Measurements from ENCODE around the gene BLMH.
A peak's percentile ranks its signal among the peaks of the same experiment; 100 is the strongest.

BLMH gene

DNA sequence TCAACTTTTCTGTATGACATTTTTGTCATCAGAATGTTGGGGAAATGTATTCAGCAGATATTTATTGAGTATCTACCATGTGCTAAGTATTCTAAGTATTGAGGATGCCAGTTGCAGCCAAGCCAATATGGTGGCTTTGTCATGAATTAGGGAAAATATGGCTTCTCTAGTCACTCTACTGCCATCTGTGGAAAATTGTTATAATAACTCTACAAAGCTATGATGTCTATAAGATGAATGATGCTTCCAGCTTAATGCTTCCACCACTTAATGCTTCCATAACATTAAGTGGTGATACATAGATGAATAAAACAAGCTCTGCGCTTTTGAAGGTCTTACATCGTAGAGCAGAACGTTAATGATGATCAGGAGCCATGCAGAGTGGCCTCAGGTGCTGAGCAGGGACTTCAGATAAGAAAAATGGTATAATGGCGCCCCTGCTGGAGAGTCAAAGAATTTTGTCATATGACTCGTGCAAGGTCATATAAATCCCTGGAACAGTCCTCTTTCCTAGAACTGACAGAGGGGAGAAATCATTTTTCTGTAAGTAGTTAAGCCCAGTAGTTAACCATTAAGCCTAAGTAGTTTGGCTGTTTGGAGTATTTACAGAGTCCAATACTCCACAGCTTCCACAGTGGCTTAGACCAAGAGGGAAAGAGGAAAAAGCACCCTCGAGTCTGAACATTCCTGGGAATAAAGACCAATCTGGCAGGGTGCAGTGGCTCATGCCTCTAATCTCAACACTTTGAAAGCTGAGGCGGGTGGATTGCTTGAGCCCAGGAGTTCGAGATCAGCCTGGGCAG, 44.8 kb upstream of the BLMH start:
- TF ChIP-seq, protein P1, sequence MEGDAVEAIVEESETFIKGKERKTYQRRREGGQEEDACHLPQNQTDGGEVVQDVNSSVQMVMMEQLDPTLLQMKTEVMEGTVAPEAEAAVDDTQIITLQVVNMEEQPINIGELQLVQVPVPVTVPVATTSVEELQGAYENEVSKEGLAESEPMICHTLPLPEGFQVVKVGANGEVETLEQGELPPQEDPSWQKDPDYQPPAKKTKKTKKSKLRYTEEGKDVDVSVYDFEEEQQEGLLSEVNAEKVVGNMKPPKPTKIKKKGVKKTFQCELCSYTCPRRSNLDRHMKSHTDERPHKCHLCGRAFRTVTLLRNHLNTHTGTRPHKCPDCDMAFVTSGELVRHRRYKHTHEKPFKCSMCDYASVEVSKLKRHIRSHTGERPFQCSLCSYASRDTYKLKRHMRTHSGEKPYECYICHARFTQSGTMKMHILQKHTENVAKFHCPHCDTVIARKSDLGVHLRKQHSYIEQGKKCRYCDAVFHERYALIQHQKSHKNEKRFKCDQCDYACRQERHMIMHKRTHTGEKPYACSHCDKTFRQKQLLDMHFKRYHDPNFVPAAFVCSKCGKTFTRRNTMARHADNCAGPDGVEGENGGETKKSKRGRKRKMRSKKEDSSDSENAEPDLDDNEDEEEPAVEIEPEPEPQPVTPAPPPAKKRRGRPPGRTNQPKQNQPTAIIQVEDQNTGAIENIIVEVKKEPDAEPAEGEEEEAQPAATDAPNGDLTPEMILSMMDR (conservative IDR thresholded peaks at IDR 0.05; ENCODE audit: low read depth, low read length): peak; percentile 99
- H3K4me1 ChIP-seq (ENCODE audit: low read depth, poor library complexity, severe bottlenecking): peaks cover 50% of the 10 kb centered on the region
- no peaks in the 10 kb centered on the region for H3K36me3 ChIP-seq (ENCODE audit: insufficient read depth)
- no peak overlapping the region for H3K4me3 ChIP-seq (IDR thresholded peaks at IDR 0.05; ENCODE audit: insufficient read depth, low read depth, low read length)
- H3K9ac ChIP-seq: no peak overlapping the region
- H3K79me2 ChIP-seq (ENCODE audit: insufficient read depth, low read depth): no peaks in the 10 kb centered on the region
- peak overlapping the region; percentile 29; the same call in 1 of the 2 replicates for H2AFZ ChIP-seq (ENCODE audit: low read depth)
- H3K4me2 ChIP-seq: peak overlapping the region; percentile 13
- H3K27ac ChIP-seq: no peak overlapping the region
- no peaks in the 10 kb centered on the region for H3K27me3 ChIP-seq (ENCODE audit: insufficient read depth, low read depth)
- H4K20me1 ChIP-seq (ENCODE audit: insufficient read depth): no peaks in the 10 kb centered on the region

DNA sequence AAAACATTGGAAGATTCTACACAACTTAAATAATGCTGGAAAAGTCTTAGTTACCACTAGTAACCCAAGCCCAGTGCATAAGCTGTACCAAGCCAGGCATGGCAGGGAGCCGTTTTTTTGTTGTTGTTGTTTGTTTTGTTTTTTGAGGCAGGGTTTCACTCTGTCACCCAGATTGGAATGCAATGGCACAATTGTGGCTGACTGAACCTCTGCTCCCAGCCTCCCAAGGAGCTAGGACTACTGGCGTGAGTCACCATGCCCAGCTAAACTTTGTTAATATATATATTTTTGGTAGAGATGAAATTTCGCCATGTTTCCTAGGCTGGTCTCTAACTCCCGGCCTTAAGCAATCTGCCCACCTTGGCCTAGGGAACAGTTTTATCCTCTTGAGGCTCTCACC, 42.7 kb upstream of the BLMH start:
- H2AFZ ChIP-seq (ENCODE audit: low read depth): no peak overlapping the region
- peaks cover 54% of the 10 kb centered on the region for H3K4me1 ChIP-seq (ENCODE audit: low read depth, poor library complexity, severe bottlenecking)
- H3K4me2 ChIP-seq: no peak overlapping the region

GRCh38 chr17:30333503-30334360, 42.0 kb upstream of the BLMH start, which contains the start of gene TMIGD1:
Gene TMIGD1, minus strand, starts transcription at chr17:30334057. Its CDS starts 1,924 bp downstream, at chr17:30332133.
- H3K4me3 ChIP-seq (IDR thresholded peaks at IDR 0.05; ENCODE audit: insufficient read depth, low read depth, low read length): no peak within 1 kb of the TSS
- H3K4me1 ChIP-seq (ENCODE audit: low read depth, poor library complexity, severe bottlenecking): peaks cover 54% of the 10 kb centered on the region
- no peaks in the 10 kb centered on the region for H3K36me3 ChIP-seq (ENCODE audit: insufficient read depth)
- no peak within 1 kb of the TSS for H3K27ac ChIP-seq
- no peaks in the 10 kb centered on the region for H3K27me3 ChIP-seq (ENCODE audit: insufficient read depth, low read depth)
- no peaks in the 10 kb centered on the region for H3K79me2 ChIP-seq (ENCODE audit: insufficient read depth, low read depth)
- H2AFZ ChIP-seq (ENCODE audit: low read depth): no peak within 1 kb of the TSS
- no peak within 1 kb of the TSS for H3K9ac ChIP-seq
- H3K4me2 ChIP-seq: peak within 1 kb of the TSS; percentile 66; the same call in 1 of the 2 replicates
- TF ChIP-seq, protein P1 (conservative IDR thresholded peaks at IDR 0.05; ENCODE audit: low read depth, low read length): no peak
- no peaks in the 10 kb centered on the region for H4K20me1 ChIP-seq (ENCODE audit: insufficient read depth)

More for the DNA sequence above, 42.7 kb upstream of the BLMH start:
- no peaks in the 10 kb centered on the region for H4K20me1 ChIP-seq (ENCODE audit: insufficient read depth)
- TF ChIP-seq, protein P1 (conservative IDR thresholded peaks at IDR 0.05; ENCODE audit: low read depth, low read length): no peak
- H3K36me3 ChIP-seq (ENCODE audit: insufficient read depth): no peaks in the 10 kb centered on the region
- no peak overlapping the region for H3K9ac ChIP-seq
- H3K79me2 ChIP-seq (ENCODE audit: insufficient read depth, low read depth): no peaks in the 10 kb centered on the region
- H3K27ac ChIP-seq: no peak overlapping the region
- H3K27me3 ChIP-seq (ENCODE audit: insufficient read depth, low read depth): no peaks in the 10 kb centered on the region
- no peak overlapping the region for H3K4me3 ChIP-seq (IDR thresholded peaks at IDR 0.05; ENCODE audit: insufficient read depth, low read depth, low read length)

GRCh38 chr17:30332057-30332542, 40.4 kb upstream of the BLMH start:
- Histone ChIP-seq H3K4me1 (ENCODE audit: low read depth, poor library complexity, severe bottlenecking) (peaks cover 54% of the 10 kb centered on the region), H3K4me2 (peak overlapping the region; percentile 66), H3K36me3 (ENCODE audit: insufficient read depth) (no peaks in the 10 kb centered on the region), H3K27me3 (ENCODE audit: insufficient read depth, low read depth) (no peaks in the 10 kb centered on the region), H3K4me3 (IDR thresholded peaks at IDR 0.05; ENCODE audit: insufficient read depth, low read depth, low read length) (no peak overlapping the region), H4K20me1 (ENCODE audit: insufficient read depth) (no peaks in the 10 kb centered on the region), H2AFZ (ENCODE audit: low read depth) (peak overlapping the region; percentile 7; the same call in 1 of the 2 replicates), H3K79me2 (ENCODE audit: insufficient read depth, low read depth) (no peaks in the 10 kb centered on the region), H3K9ac (no peak overlapping the region), H3K27ac (peak overlapping the region; percentile 10; the same call in 1 of the 2 replicates)
- TF ChIP-seq, protein P1 (conservative IDR thresholded peaks at IDR 0.05; ENCODE audit: low read depth, low read length): no peak
